GM12801 (cell line): ENCODE results near the gene NATD1.

Source experiments
- TF ChIP-seq, protein P1 (sequence below): IDR thresholded peaks from one replicate; pipeline ENCODE4 v1.5.1; 2011; ENCODE audit warnings: control low read depth; ENCODE audit not compliant: insufficient read length; ENCODE audit errors: extremely low read depth

Gene NATD1

DNA sequence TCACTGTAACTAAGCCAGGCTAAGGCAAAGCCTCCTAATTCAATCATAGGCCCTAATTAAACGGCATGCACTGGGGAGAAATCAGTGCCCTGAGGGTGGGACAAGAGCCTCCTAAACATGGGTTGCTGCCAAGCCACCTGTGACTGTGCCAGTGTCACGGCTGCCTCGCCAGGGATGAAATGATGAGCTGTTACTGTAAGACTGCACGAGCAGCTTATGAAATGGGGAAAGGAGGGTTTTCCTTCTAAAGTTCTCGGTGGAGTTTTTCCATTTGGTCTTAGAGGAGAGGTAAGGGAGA is 52.0 kb downstream of the NATD1 start:
- TF ChIP-seq, protein P1, sequence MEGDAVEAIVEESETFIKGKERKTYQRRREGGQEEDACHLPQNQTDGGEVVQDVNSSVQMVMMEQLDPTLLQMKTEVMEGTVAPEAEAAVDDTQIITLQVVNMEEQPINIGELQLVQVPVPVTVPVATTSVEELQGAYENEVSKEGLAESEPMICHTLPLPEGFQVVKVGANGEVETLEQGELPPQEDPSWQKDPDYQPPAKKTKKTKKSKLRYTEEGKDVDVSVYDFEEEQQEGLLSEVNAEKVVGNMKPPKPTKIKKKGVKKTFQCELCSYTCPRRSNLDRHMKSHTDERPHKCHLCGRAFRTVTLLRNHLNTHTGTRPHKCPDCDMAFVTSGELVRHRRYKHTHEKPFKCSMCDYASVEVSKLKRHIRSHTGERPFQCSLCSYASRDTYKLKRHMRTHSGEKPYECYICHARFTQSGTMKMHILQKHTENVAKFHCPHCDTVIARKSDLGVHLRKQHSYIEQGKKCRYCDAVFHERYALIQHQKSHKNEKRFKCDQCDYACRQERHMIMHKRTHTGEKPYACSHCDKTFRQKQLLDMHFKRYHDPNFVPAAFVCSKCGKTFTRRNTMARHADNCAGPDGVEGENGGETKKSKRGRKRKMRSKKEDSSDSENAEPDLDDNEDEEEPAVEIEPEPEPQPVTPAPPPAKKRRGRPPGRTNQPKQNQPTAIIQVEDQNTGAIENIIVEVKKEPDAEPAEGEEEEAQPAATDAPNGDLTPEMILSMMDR, result no peak

DNA sequence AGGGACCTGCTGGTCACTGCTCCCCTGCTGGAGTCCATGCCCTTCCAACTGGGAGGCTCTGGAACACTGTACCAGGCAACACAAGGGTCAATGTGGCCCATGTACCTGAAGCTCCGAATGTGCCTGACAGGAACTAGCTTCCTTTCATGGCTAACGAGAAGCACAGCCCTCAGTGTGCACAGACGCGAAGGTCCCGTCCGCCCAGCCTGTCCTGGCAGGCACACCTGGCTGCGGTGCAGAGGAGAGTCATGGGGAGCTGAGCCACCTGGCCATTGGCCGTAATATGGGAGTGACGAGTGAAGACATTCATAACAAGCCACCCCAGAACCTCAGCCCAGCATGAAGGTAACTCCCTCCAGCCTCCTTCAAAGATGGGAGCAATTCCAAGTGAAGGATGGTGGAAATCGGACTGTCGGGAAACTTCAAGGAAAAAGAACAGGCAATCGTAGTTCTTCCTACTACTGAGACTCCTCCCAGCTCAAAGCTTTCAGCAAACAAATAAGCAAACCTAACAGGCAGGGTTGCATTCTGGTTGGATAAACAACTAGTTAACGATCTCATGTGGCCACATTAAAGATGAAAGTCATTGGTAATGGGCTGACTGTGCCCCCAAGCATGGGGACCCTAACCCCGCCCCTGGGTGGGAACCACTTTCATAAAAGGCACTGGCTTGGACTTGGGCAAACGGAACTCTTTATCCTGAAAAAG is 52.5 kb downstream of the NATD1 start:
- TF ChIP-seq, protein P1, result no peak

DNA sequence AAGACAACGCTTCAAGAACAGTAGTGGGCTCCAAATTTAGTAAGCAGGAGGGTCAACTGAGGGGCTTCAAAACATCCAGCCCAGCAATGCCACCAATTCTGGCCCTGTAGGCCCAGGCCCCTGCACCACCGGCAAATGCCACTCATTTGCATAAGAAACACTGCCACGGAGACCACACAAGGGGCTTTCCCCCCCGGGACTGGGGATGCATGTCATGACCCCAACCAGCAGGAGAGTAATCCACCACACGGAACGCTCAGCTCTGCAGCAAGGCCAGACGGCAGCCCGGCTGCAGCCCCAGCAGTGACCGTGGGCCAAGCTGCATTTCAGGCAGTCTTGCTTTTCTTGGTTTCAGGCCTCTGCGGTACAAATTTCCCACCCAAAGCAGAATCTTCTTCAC is 53.4 kb downstream of the NATD1 start:
- TF ChIP-seq, protein P1, result no peak

DNA sequence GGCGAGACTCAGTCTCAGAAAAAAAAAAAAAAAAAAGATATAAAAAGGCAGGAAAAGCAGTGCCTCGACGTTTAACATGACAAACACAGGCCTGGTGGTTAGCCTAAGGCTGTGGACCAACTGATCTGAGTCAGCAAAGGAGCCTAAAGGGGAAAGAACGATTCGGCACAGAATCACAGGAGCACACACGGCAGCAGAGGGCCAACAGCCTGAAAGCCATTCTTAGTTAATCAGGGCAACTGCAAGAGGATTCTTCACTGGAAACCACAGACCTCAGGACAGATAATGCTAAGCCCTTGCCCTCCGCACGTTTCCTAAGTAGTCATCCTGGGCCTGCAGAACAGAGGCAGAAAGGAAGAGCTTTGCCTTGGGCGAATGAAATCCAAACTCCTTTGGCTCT is 53.9 kb downstream of the NATD1 start:
- TF ChIP-seq, protein P1, result no peak

DNA sequence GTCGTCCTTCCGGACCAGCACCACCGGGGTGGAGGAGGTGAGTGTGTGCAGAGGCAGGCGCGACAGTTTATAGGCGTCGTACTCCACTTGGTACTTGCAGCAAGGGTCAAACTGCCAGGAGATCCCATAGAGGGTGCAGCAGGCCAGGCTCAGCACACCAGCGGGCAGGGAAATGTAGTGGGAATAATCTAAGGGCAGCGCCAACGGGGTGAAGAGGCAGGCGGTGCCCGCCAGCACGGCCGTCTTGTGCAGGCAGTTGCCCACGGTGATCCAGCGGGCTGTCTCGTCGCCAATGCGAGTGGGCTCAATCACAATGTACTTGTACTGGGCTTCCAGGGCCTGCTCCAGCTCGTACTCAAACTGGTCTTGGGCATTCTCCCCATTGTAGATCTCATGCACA is 54.8 kb downstream of the NATD1 start:
- TF ChIP-seq, protein P1, result no peak

DNA sequence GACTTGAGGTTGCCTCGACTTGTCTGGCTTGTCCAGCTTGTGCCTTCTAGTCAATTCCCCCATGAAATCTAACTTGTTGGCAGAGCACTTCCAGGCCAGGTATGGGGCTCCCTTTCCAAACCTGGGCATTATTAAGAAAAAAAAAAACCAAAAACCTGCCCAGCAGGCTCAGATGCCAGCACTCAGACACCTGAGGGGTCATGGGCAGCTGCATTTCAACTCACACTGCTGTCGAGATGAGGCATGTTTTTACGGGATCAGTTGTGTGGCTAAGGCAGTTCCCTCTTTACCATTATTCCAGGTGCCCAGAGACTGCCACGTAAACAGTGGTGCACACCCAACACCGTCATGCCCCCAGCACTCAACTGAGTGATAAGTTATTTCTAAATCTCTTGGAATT is 57.1 kb downstream of the NATD1 start:
- TF ChIP-seq, protein P1, result no peak

DNA sequence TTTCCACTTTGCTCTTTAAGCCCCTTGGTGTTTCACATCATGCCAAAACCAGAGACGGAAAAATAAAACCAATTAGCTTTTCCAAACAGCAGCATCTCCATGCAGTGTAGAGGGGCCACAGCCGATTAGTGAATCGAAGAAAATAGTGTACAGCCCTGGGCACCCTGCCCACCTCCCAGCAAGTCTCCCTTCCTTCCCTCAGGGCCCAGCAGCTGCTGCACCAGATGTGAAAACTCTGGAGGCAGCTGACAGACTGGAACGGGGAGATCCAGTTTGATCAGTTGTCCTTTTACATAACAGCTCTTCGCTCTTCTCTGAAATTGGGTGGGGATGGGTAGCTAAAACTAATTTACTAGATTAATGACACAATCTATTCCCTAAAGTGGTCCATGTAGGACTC is 58.5 kb downstream of the NATD1 start:
- TF ChIP-seq, protein P1, result no peak
